Heart right ventricle (tissue), 16 donors: ENCODE results near the gene SLC1A7. TPM values are rescaled to one million over a fixed set of nuclear protein-coding genes. Genes with fewer than 3 reads are reported as not detected.

Source experiments
- ATAC-seq, 8 donors: fragments of 200-7000 bp; cut with Tn5 transposase; one replicate each; pipeline ENCODE4 v1.9.1; 2020; ENCODE audit warnings: mild to moderate bottlenecking in 8 of 8, moderate library complexity in 8 of 8, moderate number of reproducible peaks in 1 of 8
- DNase-seq, 2 donors: peaks; one replicate each; pipeline ENCODE4 v3.0.0-alpha.2; 2020
- H3K27ac ChIP-seq, 10 donors: fragments of 200-600 bp; sonication (generic) in 2 of 10; one replicate each; pipeline versions ENCODE4 v1.5.0 to v1.8.0; 2020 to 2022; ENCODE audit warnings: mild to moderate bottlenecking in 3 of 10
- H3K27me3 ChIP-seq, 7 donors: fragments of 200-600 bp; one replicate each; pipeline ENCODE4 v1.8.0; 2021 to 2022; ENCODE audit warnings: mild to moderate bottlenecking in 2 of 7
- H3K36me3 ChIP-seq, 9 donors: fragments of 200-600 bp; sonication (generic) in 1 of 9; one replicate each; pipeline versions ENCODE4 v1.5.0 to v1.8.0; 2020 to 2022; ENCODE audit warnings: mild to moderate bottlenecking in 2 of 9
- H3K4me1 ChIP-seq, 9 donors: fragments of 200-600 bp; sonication (generic) in 1 of 9; one replicate each; pipeline versions ENCODE4 v1.5.0 to v1.8.0; 2020 to 2022; ENCODE audit warnings: mild to moderate bottlenecking in 4 of 9
- H3K4me3 ChIP-seq, 10 donors: fragments of 200-600 bp; sonication (generic) in 2 of 10; one replicate each; pipeline versions ENCODE4 v1.5.0 to v1.8.0; 2020 to 2022; ENCODE audit warnings: mild to moderate bottlenecking in 7 of 10, moderate library complexity in 2 of 10
- H3K9me3 ChIP-seq, 11 donors: fragments of 200-600 bp in 10 of 11; sonication (generic) in 2 of 11; one replicate each; pipeline versions ENCODE4 v1.5.0 to v1.8.0; 2013 to 2022; ENCODE audit warnings: mild to moderate bottlenecking in 2 of 11, control low read depth in 1 of 11, moderate library complexity in 1 of 11
- WGBS, 2 donors: extraction: QIAGEN DNeasy Blood & Tissue Kit; methylation state at CpG; one replicate each; pipeline ENCODE4 v1.1.7; 2013; ENCODE audit warnings: inconsistent platforms in 1 of 2; 5-methylcytosine and 5-hydroxymethylcytosine counted together
- intact Hi-C, 10 donors: fragments of 100-400 bp; cut with DNase I; formaldehyde crosslinking; loops; one replicate each; pipeline versions ENCODE4 v1.11.1 to v1.14.2; 2022
- polyA plus RNA-seq, 2 donors: library from polyadenylated mRNA; stranded (reverse); fragments of 200-250 nt; gene quantifications; one replicate each; pipeline ENCODE4 v1.2.3, GENCODE V29; 2013
- total RNA-seq, 10 donors: library from RNA; stranded (reverse); fragmentation: NEBNext Ultra II Directional in 3 of 10; extraction: Animal tissue kit (Norgen Biotek cat#: 25700) in 3 of 10; gene quantifications; one replicate each; pipeline versions ENCODE4 v1.2.1 to v1.2.4, GENCODE V29; 2021 to 2023
- TF ChIP-seq, protein P1 (sequence below), 9 donors: fragments of 200-600 bp; sonication (generic) in 2 of 9; IDR thresholded peaks; one replicate each; pipeline versions ENCODE4 v1.5.0 to v1.8.0; 2021 to 2022; ENCODE audit warnings: antibody characterized with exemption in 9 of 9, mild to moderate bottlenecking in 5 of 9, moderate library complexity in 1 of 9
- donor health status: Arrhythmogenic right ventricular cardiomyopathy.
- donor health status: ischemic (EF 13 %, LVEDD 7.1; RV severe dilation, severe dysfunction).
- donor health status: healthy with polysubstance abuse.
- donor health status: DM: no; HTN: yes; CAD: no.
- donor health status: DM: no; HTN: no; CAD: no.
- donor health status: ischemic (EF 25% LVEDD 6.9; RV normal size, moderate dysfunction).
- donor health status: ischemic (EF 25% LVEDD 5.7; RV mildly dilated, moderate dysfunction).
- donor health status: healthy.
- donor health status: DM: yes; HTN: yes; CAD: no.
- donor health status: Ischemic cardiomyopathy.
- donor health status: ischemic (EF 35%, LVEDD 5.7; RV mildly dilated, moderate dysfunction).
- donor health status: nonischemic (EF 11% LVEDD 7.7; RV severe dilation, severe dysfunction).
- donor health status: DM: yes; HTN: yes; CAD: no.
- donor health status: PGD.
- donor health status: ischemic (EF 29% LVEDD 5.4; RV normal size, mild dysfunction).
- donor health status: nonischemic (EF 23%, LVEDD 6.1; RV moderate dilation, normal function).

SLC1A7 gene
- total and polyA plus RNA-seq, 12 donors: 0.04 to 2.0 (median 0.42) TPM

DNA sequence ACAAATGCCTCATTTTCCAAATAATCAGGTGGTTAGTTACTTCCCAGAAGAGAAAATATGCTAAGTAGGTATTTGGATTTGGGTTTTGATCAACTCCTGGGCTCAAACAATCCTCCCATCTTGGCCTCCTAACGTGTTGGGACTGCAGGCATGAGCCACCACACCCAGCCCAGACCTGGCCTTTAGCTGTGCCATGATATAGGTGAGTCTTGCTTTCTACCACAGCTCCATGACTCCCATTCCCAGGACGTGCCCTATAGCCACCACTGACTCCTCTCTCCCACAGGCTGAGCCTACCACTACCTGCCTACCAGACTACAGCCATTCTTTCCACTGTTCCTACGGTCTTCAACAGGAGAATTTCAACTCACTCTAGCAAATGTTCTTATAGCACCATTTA, 1.8 kb upstream of the SLC1A7 start:
- no peak for DNase-seq
- ATAC-seq: no peak
- no peak overlapping the region for H3K4me3 ChIP-seq
- TF ChIP-seq, protein P1, sequence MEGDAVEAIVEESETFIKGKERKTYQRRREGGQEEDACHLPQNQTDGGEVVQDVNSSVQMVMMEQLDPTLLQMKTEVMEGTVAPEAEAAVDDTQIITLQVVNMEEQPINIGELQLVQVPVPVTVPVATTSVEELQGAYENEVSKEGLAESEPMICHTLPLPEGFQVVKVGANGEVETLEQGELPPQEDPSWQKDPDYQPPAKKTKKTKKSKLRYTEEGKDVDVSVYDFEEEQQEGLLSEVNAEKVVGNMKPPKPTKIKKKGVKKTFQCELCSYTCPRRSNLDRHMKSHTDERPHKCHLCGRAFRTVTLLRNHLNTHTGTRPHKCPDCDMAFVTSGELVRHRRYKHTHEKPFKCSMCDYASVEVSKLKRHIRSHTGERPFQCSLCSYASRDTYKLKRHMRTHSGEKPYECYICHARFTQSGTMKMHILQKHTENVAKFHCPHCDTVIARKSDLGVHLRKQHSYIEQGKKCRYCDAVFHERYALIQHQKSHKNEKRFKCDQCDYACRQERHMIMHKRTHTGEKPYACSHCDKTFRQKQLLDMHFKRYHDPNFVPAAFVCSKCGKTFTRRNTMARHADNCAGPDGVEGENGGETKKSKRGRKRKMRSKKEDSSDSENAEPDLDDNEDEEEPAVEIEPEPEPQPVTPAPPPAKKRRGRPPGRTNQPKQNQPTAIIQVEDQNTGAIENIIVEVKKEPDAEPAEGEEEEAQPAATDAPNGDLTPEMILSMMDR (IDR thresholded peaks at IDR 0.05): no peak
- H3K36me3 ChIP-seq: no peaks in the 10 kb centered on the region
- H3K4me1 ChIP-seq: peaks cover 0 to 70% (median 24%) of the 10 kb centered on the region in 9 donors
- peak overlapping the region in 2 of 10 donors; percentile 11 to 74 for H3K27ac ChIP-seq
- intact Hi-C loops: no loop called here
- H3K9me3 ChIP-seq: no peaks in the 10 kb centered on the region
- 66 to 95% methylated on average over 3 of the region's 3 CpGs for WGBS, 2 donors
- no peaks in the 10 kb centered on the region for H3K27me3 ChIP-seq

DNA sequence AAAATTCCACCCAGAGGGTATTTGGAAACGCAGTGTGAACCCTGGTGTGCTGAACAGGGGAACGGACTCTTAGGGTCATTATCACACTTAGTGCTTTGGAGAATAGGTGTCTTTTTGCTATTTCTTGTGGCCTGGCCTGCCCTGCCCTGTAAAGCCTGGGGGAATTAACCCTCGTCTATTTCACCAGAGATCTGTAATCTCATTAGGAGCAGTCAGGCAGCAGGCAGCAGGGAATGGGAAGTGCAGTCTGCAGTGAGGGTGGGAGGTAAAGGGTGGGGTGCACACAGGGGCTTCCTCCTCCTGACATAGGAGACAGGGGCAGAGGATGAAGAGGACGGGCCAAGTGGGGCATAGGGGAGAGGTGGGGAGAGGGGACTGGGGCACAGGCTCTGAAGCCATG, 1.1 kb upstream of the SLC1A7 start:
- TF ChIP-seq, protein P1 (IDR thresholded peaks at IDR 0.05): no peak
- Histone ChIP-seq H3K27me3 (no peaks in the 10 kb centered on the region), H3K36me3 (no peaks in the 10 kb centered on the region), H3K27ac (peak overlapping the region in 1 of 10 donors; percentile 74), H3K9me3 (no peaks in the 10 kb centered on the region), H3K4me3 (no peak overlapping the region), H3K4me1 (peaks cover 0 to 74% (median 24%) of the 10 kb centered on the region in 9 donors)
- DNase-seq: no peak
- intact Hi-C loops: no loop called here
- no peak for ATAC-seq
- 69 to 78% methylated on average over 4 of the region's 4 CpGs for WGBS, 2 donors

DNA sequence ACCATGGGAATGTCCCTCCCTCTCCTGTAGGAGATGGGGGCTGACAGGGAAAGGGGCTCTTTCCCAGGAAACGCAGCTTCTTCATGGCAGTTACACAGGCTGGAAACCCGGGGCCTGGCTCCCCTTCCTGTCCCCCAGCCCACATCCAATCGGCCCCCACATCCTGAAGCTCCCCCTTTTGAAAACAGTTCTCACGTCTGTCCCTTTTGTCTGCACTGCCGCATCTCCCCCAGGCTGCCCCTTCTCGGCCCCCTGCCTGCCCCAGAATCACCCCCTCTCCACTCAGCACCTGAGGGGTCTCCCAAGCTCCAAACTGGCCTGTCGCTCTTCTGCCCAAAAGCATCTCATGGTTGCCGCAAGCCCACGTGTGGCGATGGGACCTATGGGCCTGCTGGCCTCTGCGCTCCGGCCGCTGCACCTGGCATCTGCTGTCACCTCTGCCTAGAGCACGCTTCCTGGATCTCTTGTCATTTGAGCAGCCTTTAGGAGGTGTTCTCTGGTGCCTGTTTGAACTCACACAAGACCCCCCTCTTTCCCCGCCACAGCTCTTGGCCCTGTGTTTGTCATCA, 867 bp downstream of the SLC1A7 start:
- Histone ChIP-seq H3K36me3 (no peaks in the 10 kb centered on the region), H3K27ac (peak overlapping the region in 1 of 10 donors; percentile 42), H3K4me1 (peaks cover 0 to 72% (median 23%) of the 10 kb centered on the region in 9 donors), H3K4me3 (no peak overlapping the region), H3K27me3 (no peaks in the 10 kb centered on the region), H3K9me3 (peaks cover 0 to 13% (median 7%) of the 10 kb centered on the region in 11 donors)
- no peak for ATAC-seq
- TF ChIP-seq, protein P1 (IDR thresholded peaks at IDR 0.05): no peak
- intact Hi-C loops: no loop called here
- 78 to 84% methylated on average over 15 of the region's 15 CpGs for WGBS, 2 donors
- DNase-seq: no peak

DNA sequence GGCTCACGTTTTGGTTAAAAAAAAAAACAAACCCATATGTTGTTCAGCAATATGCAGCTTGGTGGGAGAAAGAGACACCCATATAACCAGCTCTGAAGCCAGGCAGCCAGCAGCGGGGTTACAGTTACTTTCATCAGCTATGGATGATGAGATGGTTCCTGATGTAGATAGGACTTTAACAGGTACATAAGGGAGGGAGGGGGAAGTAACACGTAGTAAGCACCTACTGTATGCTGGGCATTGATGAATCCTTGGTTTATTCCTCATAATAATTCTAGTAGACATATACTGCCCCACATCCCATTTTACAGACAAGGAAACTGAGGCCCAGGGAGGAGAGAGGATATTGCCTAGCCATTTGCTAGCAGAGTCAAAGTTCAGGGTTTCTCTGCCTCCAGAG, 2.0 kb downstream of the SLC1A7 start:
- Histone ChIP-seq H3K4me1 (peaks cover 0 to 61% (median 18%) of the 10 kb centered on the region in 9 donors), H3K4me3 (no peak overlapping the region), H3K9me3 (peaks cover 0 to 13% (median 7%) of the 10 kb centered on the region in 11 donors), H3K27ac (peak overlapping the region in 6 of 10 donors; percentile 42 to 83 (median 56)), H3K27me3 (no peaks in the 10 kb centered on the region), H3K36me3 (no peaks in the 10 kb centered on the region)
- TF ChIP-seq, protein P1 (IDR thresholded peaks at IDR 0.05): no peak
- WGBS, 2 donors: 64 to 76% methylated on average over 3 of the region's 3 CpGs
- intact Hi-C loops: no loop called here
- no peak for DNase-seq
- peak in 1 of 8 donors; percentile 17 for ATAC-seq
